Natural killer cell (primary cell): Measurements from ENCODE around the gene TMEM63B. TPM values are rescaled to one million over a fixed set of nuclear protein-coding genes. Genes with fewer than 3 reads are reported as not detected.
A peak's percentile ranks its signal among the peaks of the same experiment; 100 is the strongest.

ENCODE experiments used
- ATAC-seq, 3 donors: fragments of 150-1000 bp in 2 of 3; fragments of 200-7000 bp in 1 of 3; cut with Tn5 transposase; 1 replicate in 1 of 3; 2 replicates in 2 of 3; pipeline ENCODE4 v1.10.0; 2021; ENCODE audit warnings: mild to moderate bottlenecking in 2 of 3, moderate library complexity in 2 of 3
- DNase-seq, 2 donors: peaks; one replicate each; pipeline versions ENCODE4 v3.0.0 to v3.0.0-alpha.2; 2013 to 2021; ENCODE audit warnings: mixed read lengths in 1 of 2
- H3K27ac ChIP-seq: one replicate; pipeline ENCODE4 v1.5.1; 2013; ENCODE audit warnings: mild to moderate bottlenecking, low read length
- H3K27me3 ChIP-seq: one replicate; pipeline ENCODE4 v1.6.1; 2013; ENCODE audit warnings: low read length; ENCODE audit not compliant: control insufficient read depth, insufficient read depth
- H3K36me3 ChIP-seq: one replicate; pipeline ENCODE4 v1.6.1; 2013; ENCODE audit warnings: low read length; ENCODE audit not compliant: control insufficient read depth, insufficient read depth
- H3K4me1 ChIP-seq: one replicate; pipeline ENCODE4 v1.6.1; 2013; ENCODE audit warnings: low read length; ENCODE audit not compliant: control insufficient read depth, insufficient read depth
- H3K4me3 ChIP-seq: one replicate; pipeline ENCODE4 v1.5.1; 2013; ENCODE audit warnings: low read length
- H3K9me3 ChIP-seq: one replicate; pipeline ENCODE4 v1.6.1; 2013; ENCODE audit warnings: low read length; ENCODE audit not compliant: control insufficient read depth, insufficient read depth
- H3K27ac Mint-ChIP-seq, 2 donors: one replicate each; pipeline ENCODE4 v1.8.0; 2022; ENCODE audit warnings: mild to moderate bottlenecking in 2 of 2, mixed read lengths in 2 of 2, moderate library complexity in 1 of 2
- H3K27me3 Mint-ChIP-seq, 2 donors: one replicate each; pipeline ENCODE4 v1.8.0; 2022; ENCODE audit warnings: low read depth in 2 of 2, mixed read lengths in 2 of 2
- H3K36me3 Mint-ChIP-seq: one replicate; pipeline ENCODE4 v1.8.0; 2022; ENCODE audit warnings: mixed read lengths
- H3K4me1 Mint-ChIP-seq, 2 donors: one replicate each; pipeline ENCODE4 v1.8.0; 2022; ENCODE audit warnings: mixed read lengths in 2 of 2
- H3K4me3 Mint-ChIP-seq: one replicate; pipeline ENCODE4 v1.8.0; 2022; ENCODE audit warnings: mild to moderate bottlenecking, moderate library complexity, mixed read lengths
- H3K9me3 Mint-ChIP-seq, 2 donors: one replicate each; pipeline ENCODE4 v1.8.0; 2022; ENCODE audit warnings: mixed read lengths in 2 of 2
- CTCF ChIP-seq: fragments of 200-600 bp; IDR thresholded peaks from one replicate; pipeline ENCODE4 v1.8.0; 2022; ENCODE audit warnings: antibody characterized with exemption
- WGBS: methylation state at CpG from one replicate; pipeline ENCODE4 v1.1.7; 2013; ENCODE audit warnings: missing lambda C conversion rate; ENCODE audit not compliant: insufficient coverage; 5-methylcytosine and 5-hydroxymethylcytosine counted together
- intact Hi-C: fragments of 100-400 bp; cut with micrococcal nuclease; formaldehyde crosslinking; loops from one replicate; pipeline ENCODE4 v1.14.2; 2022
- total RNA-seq, 4 donors: library from RNA; stranded (reverse); fragments of 120-200 nt in 1 of 4; gene quantifications; one replicate each; pipeline versions ENCODE4 v1.2.3 to v1.2.4, GENCODE V29; 2013 to 2022

TMEM63B gene
- total RNA-seq, 3 donors from 2014 or later (not counting 1 experiment from before 2014, with no cell fraction given) = 24.7 to 30.8 (median 28.1) TPM

- H3K4me3 ChIP-seq = no peak overlapping the region
- intact Hi-C loops = no loop called here
- DNase-seq (no peak), ATAC-seq (no peak)
- H3K27ac ChIP-seq = no peak overlapping the region
- H3K27me3 Mint-ChIP-seq = peaks cover 7 to 12% of the 10 kb centered on the region in 2 donors
- H3K27ac Mint-ChIP-seq = no peak overlapping the region
- TF ChIP-seq CTCF = no peak
- no peaks in the 10 kb centered on the region for H3K27me3 ChIP-seq
- no peaks in the 10 kb centered on the region for H3K36me3 Mint-ChIP-seq
- H3K4me3 Mint-ChIP-seq = no peak overlapping the region
- WGBS = 60% methylated on average over 1 of the region's 2 CpGs
- H3K4me1 Mint-ChIP-seq = peaks cover 11% of the 10 kb centered on the region in 2 donors
- H3K9me3 Mint-ChIP-seq = no peaks in the 10 kb centered on the region
- peaks cover 9% of the 10 kb centered on the region for H3K4me1 ChIP-seq
- no peaks in the 10 kb centered on the region for H3K36me3 ChIP-seq
- H3K9me3 ChIP-seq = no peaks in the 10 kb centered on the region
Measured at GRCh38 chr6:44190715-44191114, 63.4 kb downstream of the TMEM63B start.

DNA sequence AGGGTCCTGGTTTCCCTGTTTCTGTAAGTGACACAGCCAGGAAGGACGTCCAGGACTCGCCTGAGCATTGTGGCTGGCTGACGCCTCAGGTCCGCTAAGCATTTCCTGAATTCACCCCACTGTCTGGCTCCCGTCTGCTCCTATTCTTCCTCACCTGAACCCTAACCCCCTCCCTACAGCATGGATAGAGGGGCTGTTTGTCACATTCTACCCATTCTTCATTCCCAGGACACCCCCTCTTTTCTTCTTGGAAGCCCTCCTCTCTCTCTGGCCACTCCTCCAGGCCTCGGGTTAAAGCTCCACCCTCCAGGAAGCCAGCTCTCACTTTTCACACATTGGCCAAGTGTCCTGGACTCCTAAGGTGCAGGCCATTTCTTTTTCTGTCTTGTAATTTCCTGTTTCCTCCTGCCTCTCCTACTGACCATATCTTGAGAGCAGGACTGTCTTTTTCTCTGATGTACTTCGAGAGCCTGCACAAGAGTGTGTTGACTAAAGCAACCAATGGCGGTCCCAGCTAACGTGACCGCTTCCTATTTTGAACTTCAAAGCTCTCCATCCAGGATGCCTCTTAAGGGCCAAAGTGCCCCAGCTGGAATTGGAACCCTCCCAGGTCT is 65.2 kb downstream of the TMEM63B start:
- peaks cover 9% of the 10 kb centered on the region for H3K4me1 ChIP-seq
- Mint-ChIP-seq H3K4me3 (peak overlapping the region; percentile 72), H3K4me1 (peaks cover 11% of the 10 kb centered on the region in 2 donors), H3K9me3 (no peaks in the 10 kb centered on the region), H3K27me3 (peaks cover 0 to 6% of the 10 kb centered on the region in 2 donors), H3K27ac (peak overlapping the region in 1 of 2 donors; percentile 21), H3K36me3 (no peaks in the 10 kb centered on the region)
- ATAC-seq = peak in 2 of 3 donors; percentile 40 to 59
- no peak for TF ChIP-seq CTCF
- no peaks in the 10 kb centered on the region for H3K27me3 ChIP-seq
- WGBS = 37% methylated on average over 10 of the region's 10 CpGs
- intact Hi-C loops = no loop called here
- no peaks in the 10 kb centered on the region for H3K9me3 ChIP-seq
- no peak overlapping the region for H3K4me3 ChIP-seq
- H3K36me3 ChIP-seq = no peaks in the 10 kb centered on the region
- no peak overlapping the region for H3K27ac ChIP-seq
- DNase-seq = no peak

DNA sequence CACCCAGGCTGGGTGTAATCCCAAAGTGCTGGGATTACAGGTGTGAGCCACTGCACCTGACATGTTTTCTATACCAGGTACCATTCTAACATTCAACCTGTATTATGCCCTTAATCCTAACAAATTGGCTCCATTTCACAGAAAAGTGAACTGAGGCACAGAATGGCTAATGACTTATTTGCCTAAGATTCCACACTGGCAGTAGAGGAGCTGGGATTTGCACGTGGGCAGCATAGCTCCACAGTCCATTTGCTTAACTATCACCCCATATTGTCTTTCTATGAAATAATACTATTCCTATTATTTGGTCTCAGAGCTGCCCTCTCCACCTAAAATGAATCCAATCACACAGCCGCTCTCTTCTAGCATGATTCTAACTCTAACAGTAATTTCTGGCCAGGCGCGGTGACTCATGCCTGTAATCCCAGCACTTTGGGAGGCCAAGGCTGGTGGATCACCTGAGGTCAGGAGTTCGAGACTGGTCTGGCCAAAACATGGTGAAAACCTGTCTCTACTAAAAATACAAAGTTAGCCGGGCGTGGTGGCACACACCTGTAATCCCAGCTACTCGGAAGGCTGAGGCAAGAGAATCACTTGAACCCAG is 66.1 kb downstream of the TMEM63B start:
- no peaks in the 10 kb centered on the region for H3K36me3 Mint-ChIP-seq
- Histone ChIP-seq H3K4me3 (no peak overlapping the region), H3K9me3 (no peaks in the 10 kb centered on the region), H3K27ac (no peak overlapping the region), H3K4me1 (peaks cover 9% of the 10 kb centered on the region), H3K27me3 (no peaks in the 10 kb centered on the region), H3K36me3 (no peaks in the 10 kb centered on the region)
- peaks cover 11% of the 10 kb centered on the region in 2 donors for H3K4me1 Mint-ChIP-seq
- DNase-seq = no peak
- TF ChIP-seq CTCF = no peak
- no peaks in the 10 kb centered on the region for H3K9me3 Mint-ChIP-seq
- no peak overlapping the region for H3K4me3 Mint-ChIP-seq
- ATAC-seq = no peak
- peaks cover 0 to 6% of the 10 kb centered on the region in 2 donors for H3K27me3 Mint-ChIP-seq
- no peak overlapping the region for H3K27ac Mint-ChIP-seq
- intact Hi-C loops = no loop called here
- WGBS = 90% methylated on average over 8 of the region's 8 CpGs
